IMR-90 (cell line): ENCODE results near the gene HOXD10.

Experiments used
- BHLHE40 ChIP-seq: fragments of 150-350 bp; IDR thresholded peaks from 2 replicates; pipeline ENCODE4 v1.6.1; 2016; ENCODE audit warnings: mild to moderate bottlenecking, low read depth, low read length
- CEBPB ChIP-seq: IDR thresholded peaks from 2 replicates; pipeline ENCODE4 v1.6.1; 2012; ENCODE audit warnings: low read depth, low read length, improper control_type of control experiment
- FOS ChIP-seq: fragments of 150-350 bp; IDR thresholded peaks from 2 replicates; pipeline ENCODE4 v1.6.1; 2016; ENCODE audit warnings: low read depth, low read length
- MAFK ChIP-seq: IDR thresholded peaks from 2 replicates; pipeline ENCODE4 v1.6.1; 2012; ENCODE audit warnings: low read depth, low read length, improper control_type of control experiment
- MAZ ChIP-seq: IDR thresholded peaks from 2 replicates; pipeline ENCODE4 v1.6.1; 2012; ENCODE audit warnings: low read depth, mild to moderate bottlenecking, low read length, improper control_type of control experiment, moderate library complexity, borderline replicate concordance
- MXI1 ChIP-seq: IDR thresholded peaks from 2 replicates; pipeline ENCODE4 v1.6.1; 2012; ENCODE audit warnings: low read depth, mild to moderate bottlenecking, low read length, moderate library complexity, borderline replicate concordance
- POLR2A ChIP-seq: IDR thresholded peaks from 2 replicates; pipeline ENCODE4 v1.6.1; 2012; ENCODE audit warnings: mild to moderate bottlenecking, low read depth, low read length
- RAD21 ChIP-seq: IDR thresholded peaks from 2 replicates; pipeline ENCODE4 v1.6.1; 2012; ENCODE audit warnings: low read length, improper control_type of control experiment
- RFX5 ChIP-seq: IDR thresholded peaks from 2 replicates; pipeline ENCODE4 v1.8.0; 2012; ENCODE audit warnings: low read depth, mild to moderate bottlenecking, low read length, moderate library complexity
- SMC3 ChIP-seq: fragments of 150-350 bp; IDR thresholded peaks from 2 replicates; pipeline ENCODE4 v1.6.1; 2016; ENCODE audit warnings: low read depth, mild to moderate bottlenecking, antibody characterized with exemption, low read length, moderate library complexity
- USF2 ChIP-seq: fragments of 150-350 bp; IDR thresholded peaks from 2 replicates; pipeline ENCODE4 v1.6.1; 2017; ENCODE audit warnings: mild to moderate bottlenecking, antibody characterized with exemption, low read length, low read depth
- TF ChIP-seq, protein P1 (sequence below): conservative IDR thresholded peaks from 2 replicates; pipeline ENCODE4 v1.5.1; 2012; ENCODE audit warnings: mild to moderate bottlenecking, low read depth, low read length, improper control_type of control experiment
- TF ChIP-seq, protein P2 (sequence below): fragments of 150-350 bp; IDR thresholded peaks from 2 replicates; pipeline ENCODE4 v1.6.1; 2016; ENCODE audit warnings: low read depth, mild to moderate bottlenecking, low read length, moderate library complexity, borderline replicate concordance

GRCh38 chr2:176135035-176135440, 18.5 kb downstream of the HOXD10 start:
- TF ChIP-seq, protein P1, sequence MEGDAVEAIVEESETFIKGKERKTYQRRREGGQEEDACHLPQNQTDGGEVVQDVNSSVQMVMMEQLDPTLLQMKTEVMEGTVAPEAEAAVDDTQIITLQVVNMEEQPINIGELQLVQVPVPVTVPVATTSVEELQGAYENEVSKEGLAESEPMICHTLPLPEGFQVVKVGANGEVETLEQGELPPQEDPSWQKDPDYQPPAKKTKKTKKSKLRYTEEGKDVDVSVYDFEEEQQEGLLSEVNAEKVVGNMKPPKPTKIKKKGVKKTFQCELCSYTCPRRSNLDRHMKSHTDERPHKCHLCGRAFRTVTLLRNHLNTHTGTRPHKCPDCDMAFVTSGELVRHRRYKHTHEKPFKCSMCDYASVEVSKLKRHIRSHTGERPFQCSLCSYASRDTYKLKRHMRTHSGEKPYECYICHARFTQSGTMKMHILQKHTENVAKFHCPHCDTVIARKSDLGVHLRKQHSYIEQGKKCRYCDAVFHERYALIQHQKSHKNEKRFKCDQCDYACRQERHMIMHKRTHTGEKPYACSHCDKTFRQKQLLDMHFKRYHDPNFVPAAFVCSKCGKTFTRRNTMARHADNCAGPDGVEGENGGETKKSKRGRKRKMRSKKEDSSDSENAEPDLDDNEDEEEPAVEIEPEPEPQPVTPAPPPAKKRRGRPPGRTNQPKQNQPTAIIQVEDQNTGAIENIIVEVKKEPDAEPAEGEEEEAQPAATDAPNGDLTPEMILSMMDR: no peak
- TF ChIP-seq MAZ (no peak), SMC3 (no peak), POLR2A (no peak), RFX5 (no peak), MXI1 (no peak), RAD21 (no peak), FOS (no peak), USF2 (no peak), CEBPB (no peak), BHLHE40 (no peak), MAFK (no peak)
- TF ChIP-seq, protein P2, sequence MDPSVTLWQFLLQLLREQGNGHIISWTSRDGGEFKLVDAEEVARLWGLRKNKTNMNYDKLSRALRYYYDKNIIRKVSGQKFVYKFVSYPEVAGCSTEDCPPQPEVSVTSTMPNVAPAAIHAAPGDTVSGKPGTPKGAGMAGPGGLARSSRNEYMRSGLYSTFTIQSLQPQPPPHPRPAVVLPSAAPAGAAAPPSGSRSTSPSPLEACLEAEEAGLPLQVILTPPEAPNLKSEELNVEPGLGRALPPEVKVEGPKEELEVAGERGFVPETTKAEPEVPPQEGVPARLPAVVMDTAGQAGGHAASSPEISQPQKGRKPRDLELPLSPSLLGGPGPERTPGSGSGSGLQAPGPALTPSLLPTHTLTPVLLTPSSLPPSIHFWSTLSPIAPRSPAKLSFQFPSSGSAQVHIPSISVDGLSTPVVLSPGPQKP: no peak
